IMR-90 (cell line): ENCODE data around the gene ZNF138.

Experiments used
- BHLHE40 ChIP-seq: fragments of 150-350 bp; IDR thresholded peaks from 2 replicates; pipeline ENCODE4 v1.6.1; 2016; ENCODE audit warnings: mild to moderate bottlenecking, low read depth, low read length
- CEBPB ChIP-seq: IDR thresholded peaks from 2 replicates; pipeline ENCODE4 v1.6.1; 2012; ENCODE audit warnings: low read depth, low read length, improper control_type of control experiment
- CHD1 ChIP-seq: IDR thresholded peaks from 2 replicates; pipeline ENCODE4 v1.6.1; 2012; ENCODE audit warnings: low read depth, low read length, improper control_type of control experiment
- MAFK ChIP-seq: IDR thresholded peaks from 2 replicates; pipeline ENCODE4 v1.6.1; 2012; ENCODE audit warnings: low read depth, low read length, improper control_type of control experiment
- MAZ ChIP-seq: IDR thresholded peaks from 2 replicates; pipeline ENCODE4 v1.6.1; 2012; ENCODE audit warnings: low read depth, mild to moderate bottlenecking, low read length, improper control_type of control experiment, moderate library complexity, borderline replicate concordance
- NFE2L2 ChIP-seq: fragments of 150-350 bp; IDR thresholded peaks from 2 replicates; pipeline ENCODE4 v1.6.1; 2016; ENCODE audit warnings: low read depth, mild to moderate bottlenecking, low read length
- POLR2A ChIP-seq: IDR thresholded peaks from 2 replicates; pipeline ENCODE4 v1.6.1; 2012; ENCODE audit warnings: mild to moderate bottlenecking, low read depth, low read length
- RAD21 ChIP-seq: IDR thresholded peaks from 2 replicates; pipeline ENCODE4 v1.6.1; 2012; ENCODE audit warnings: low read length, improper control_type of control experiment
- RCOR1 ChIP-seq: IDR thresholded peaks from 2 replicates; pipeline ENCODE4 v1.6.1; 2012; ENCODE audit warnings: mild to moderate bottlenecking, low read length, improper control_type of control experiment; ENCODE audit not compliant: insufficient replicate concordance
- RFX5 ChIP-seq: IDR thresholded peaks from 2 replicates; pipeline ENCODE4 v1.8.0; 2012; ENCODE audit warnings: low read depth, mild to moderate bottlenecking, low read length, moderate library complexity
- SMC3 ChIP-seq: fragments of 150-350 bp; IDR thresholded peaks from 2 replicates; pipeline ENCODE4 v1.6.1; 2016; ENCODE audit warnings: low read depth, mild to moderate bottlenecking, antibody characterized with exemption, low read length, moderate library complexity
- TF ChIP-seq, protein P1 (sequence below): conservative IDR thresholded peaks from 2 replicates; pipeline ENCODE4 v1.5.1; 2012; ENCODE audit warnings: mild to moderate bottlenecking, low read depth, low read length, improper control_type of control experiment
- TF ChIP-seq, protein P2 (sequence below): fragments of 150-350 bp; IDR thresholded peaks from 2 replicates; pipeline ENCODE4 v1.6.1; 2017; ENCODE audit warnings: mild to moderate bottlenecking, antibody characterized with exemption, low read length, low read depth
- TF ChIP-seq, protein P3 (sequence below): fragments of 150-350 bp; IDR thresholded peaks from 2 replicates; pipeline ENCODE4 v1.6.1; 2016; ENCODE audit warnings: low read depth, mild to moderate bottlenecking, low read length, moderate library complexity, borderline replicate concordance

- TF ChIP-seq, protein P1, sequence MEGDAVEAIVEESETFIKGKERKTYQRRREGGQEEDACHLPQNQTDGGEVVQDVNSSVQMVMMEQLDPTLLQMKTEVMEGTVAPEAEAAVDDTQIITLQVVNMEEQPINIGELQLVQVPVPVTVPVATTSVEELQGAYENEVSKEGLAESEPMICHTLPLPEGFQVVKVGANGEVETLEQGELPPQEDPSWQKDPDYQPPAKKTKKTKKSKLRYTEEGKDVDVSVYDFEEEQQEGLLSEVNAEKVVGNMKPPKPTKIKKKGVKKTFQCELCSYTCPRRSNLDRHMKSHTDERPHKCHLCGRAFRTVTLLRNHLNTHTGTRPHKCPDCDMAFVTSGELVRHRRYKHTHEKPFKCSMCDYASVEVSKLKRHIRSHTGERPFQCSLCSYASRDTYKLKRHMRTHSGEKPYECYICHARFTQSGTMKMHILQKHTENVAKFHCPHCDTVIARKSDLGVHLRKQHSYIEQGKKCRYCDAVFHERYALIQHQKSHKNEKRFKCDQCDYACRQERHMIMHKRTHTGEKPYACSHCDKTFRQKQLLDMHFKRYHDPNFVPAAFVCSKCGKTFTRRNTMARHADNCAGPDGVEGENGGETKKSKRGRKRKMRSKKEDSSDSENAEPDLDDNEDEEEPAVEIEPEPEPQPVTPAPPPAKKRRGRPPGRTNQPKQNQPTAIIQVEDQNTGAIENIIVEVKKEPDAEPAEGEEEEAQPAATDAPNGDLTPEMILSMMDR: no peak
- no peak for TF ChIP-seq CEBPB
- TF ChIP-seq, protein P2, sequence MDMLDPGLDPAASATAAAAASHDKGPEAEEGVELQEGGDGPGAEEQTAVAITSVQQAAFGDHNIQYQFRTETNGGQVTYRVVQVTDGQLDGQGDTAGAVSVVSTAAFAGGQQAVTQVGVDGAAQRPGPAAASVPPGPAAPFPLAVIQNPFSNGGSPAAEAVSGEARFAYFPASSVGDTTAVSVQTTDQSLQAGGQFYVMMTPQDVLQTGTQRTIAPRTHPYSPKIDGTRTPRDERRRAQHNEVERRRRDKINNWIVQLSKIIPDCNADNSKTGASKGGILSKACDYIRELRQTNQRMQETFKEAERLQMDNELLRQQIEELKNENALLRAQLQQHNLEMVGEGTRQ: no peak
- TF ChIP-seq POLR2A: no peak
- TF ChIP-seq RFX5: no peak
- TF ChIP-seq CHD1: no peak
- no peak for TF ChIP-seq MAFK
- no peak for TF ChIP-seq MAZ
- TF ChIP-seq NFE2L2: no peak
- no peak for TF ChIP-seq RCOR1
- no peak for TF ChIP-seq BHLHE40
- no peak for TF ChIP-seq RAD21
- TF ChIP-seq SMC3: no peak
- TF ChIP-seq, protein P3, sequence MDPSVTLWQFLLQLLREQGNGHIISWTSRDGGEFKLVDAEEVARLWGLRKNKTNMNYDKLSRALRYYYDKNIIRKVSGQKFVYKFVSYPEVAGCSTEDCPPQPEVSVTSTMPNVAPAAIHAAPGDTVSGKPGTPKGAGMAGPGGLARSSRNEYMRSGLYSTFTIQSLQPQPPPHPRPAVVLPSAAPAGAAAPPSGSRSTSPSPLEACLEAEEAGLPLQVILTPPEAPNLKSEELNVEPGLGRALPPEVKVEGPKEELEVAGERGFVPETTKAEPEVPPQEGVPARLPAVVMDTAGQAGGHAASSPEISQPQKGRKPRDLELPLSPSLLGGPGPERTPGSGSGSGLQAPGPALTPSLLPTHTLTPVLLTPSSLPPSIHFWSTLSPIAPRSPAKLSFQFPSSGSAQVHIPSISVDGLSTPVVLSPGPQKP: no peak
These were observed 81.6 kb downstream of the ZNF138 start for GRCh38 chr7:64875658-64876406.
